Stimulated activated CD8-positive, alpha-beta memory T cell treated with anti-CD3 and anti-CD28 coated beads, Interleukin-12 subunit alpha, Interleukin-12 subunit beta, amount 100 ng/mL, for 24 hours (primary cell): ENCODE measurements around the gene ABTB1.
"Not testable (repeated sequence)": the region's sequence is repeated elsewhere in the genome, so short reads cannot be mapped to it uniquely, and the experiment has no call there.

Experiments
- DNase-seq: peaks from one replicate; pipeline ENCODE4 v3.0.0-alpha.2; 2020; ENCODE audit errors: extremely low read depth

The ABTB1 gene

DNA sequence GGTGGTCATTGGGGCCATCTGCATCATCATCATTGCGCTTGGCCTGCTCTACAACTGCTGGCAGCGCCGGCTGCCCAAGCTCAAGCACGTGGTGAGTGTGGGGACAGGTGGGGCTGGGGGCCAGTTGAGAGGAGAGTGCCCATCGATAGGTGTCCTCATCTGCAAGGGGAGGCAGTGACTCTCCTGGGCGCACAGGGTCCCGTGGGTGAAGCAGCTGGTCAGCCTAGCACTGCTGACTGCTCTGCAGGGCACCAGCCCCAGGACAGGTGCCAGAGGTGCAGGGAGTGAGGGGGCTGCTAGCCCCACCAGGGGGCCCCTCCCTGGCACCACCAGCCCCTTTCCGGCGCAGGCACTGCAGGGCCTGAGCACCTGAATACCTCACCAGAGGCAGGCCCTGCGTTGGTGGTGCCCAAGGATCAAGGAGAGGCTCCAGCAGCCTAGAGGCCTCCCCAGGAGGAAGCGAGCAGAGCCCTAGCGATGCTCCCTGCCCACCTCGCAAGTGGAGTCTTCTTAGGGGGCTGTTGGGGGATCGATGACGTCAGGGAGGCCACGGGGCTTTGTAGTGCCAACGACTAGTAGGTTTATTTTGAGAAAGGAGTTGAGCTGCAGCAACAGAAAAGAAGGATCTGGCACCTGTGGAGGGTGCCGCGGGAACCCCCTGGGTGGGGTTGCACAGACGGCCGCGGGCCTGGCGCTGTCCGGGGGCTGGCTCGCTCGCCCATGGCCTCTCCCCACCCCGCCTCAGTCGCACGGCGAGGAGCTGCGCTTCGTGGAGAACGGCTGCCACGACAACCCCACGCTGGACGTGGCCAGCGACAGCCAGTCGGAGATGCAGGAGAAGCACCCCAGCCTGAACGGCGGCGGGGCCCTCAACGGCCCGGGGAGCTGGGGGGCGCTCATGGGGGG lies 976 bp upstream of the ABTB1 start:
- DNase-seq, result no peak

DNA sequence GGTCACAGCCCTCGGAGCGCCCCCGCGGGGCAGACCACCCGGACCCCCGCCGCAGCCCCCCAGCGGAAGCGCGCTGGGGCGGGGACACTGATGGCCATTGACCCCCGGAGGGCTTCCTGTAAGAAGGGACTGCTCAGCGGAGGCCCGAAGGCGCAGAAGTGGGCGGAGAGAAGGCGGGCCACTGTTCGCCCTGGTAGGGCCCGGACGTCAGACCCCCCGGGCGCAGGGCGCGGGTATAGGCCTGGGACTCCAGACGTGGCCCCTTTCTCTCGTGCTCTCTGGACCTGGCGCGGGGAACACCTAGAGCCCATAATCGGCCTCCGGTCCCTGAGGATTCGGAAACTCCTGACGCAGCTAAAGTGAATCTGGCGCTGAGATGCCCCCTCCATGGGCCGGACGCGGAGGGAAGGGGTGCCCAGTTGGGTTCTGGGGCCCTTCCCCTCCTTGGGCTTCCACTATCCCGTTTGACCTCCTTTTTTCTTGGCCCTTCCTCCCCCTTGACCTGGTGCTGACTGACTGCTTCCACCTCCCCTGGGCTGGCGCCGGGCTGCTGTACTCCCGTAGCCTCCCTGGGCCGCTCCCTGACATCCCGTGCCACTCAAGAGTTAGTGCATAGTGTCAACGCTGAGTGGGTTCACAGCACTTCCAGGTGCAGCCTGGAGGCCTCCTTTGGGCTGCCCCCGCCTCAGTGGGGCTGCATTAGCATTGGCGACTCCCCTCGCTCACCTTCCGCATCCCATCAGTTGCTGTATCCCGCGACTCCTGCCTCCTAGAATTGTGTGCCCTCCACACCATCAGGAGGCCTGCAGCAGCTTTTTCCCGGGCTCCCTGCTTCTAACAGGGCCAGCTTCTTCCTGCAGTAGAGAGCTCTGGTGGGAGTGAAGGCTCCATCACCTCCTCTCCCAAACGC lies 694 bp downstream of the ABTB1 start:
- no peak for DNase-seq

GRCh38 chr3:127674101-127674721 lies 1.5 kb downstream of the ABTB1 start:
- no peak for DNase-seq

GRCh38 chr3:127674790-127675189 lies 2.0 kb downstream of the ABTB1 start:
- no peak for DNase-seq

DNA sequence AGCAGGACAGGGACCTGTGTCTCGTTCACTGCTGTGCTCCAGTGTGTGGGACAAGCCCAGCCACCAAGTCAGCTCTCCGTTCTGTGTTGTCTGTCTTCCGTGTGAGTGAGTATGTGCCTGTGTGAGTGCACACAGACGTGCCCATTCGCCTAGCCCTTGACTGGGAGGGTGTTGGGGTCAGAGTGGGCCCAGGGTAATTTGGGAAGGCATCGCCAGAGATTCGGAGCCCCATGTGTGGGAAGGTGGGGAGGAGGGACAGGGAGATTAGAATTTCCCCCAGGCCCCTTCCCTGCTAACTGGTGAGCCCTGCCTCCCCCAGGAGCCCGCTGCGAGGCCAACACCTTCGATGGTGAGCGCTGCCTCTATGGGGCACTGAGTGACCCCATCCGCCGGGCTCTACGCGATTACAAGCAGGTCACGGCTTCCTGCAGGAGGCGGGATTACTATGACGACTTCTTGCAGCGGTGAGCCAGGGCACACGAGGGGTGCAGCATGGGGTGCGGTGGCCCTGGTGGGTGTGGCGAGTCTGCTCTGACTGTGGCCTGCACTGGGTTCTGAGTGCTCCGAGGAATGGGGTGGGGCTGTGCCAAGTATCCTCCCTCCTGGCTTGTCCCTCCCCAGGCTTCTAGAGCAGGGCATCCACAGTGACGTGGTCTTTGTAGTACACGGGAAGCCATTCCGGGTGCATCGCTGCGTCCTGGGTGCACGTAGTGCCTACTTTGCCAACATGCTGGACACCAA lies 3.1 kb downstream of the ABTB1 start:
- no peak for DNase-seq

- no peak for DNase-seq
Observed at GRCh38 chr3:127676456-127676855, 3.7 kb downstream of the ABTB1 start.

- no peak for DNase-seq
Observed at GRCh38 chr3:127676921-127677351, 4.2 kb downstream of the ABTB1 start.

DNA sequence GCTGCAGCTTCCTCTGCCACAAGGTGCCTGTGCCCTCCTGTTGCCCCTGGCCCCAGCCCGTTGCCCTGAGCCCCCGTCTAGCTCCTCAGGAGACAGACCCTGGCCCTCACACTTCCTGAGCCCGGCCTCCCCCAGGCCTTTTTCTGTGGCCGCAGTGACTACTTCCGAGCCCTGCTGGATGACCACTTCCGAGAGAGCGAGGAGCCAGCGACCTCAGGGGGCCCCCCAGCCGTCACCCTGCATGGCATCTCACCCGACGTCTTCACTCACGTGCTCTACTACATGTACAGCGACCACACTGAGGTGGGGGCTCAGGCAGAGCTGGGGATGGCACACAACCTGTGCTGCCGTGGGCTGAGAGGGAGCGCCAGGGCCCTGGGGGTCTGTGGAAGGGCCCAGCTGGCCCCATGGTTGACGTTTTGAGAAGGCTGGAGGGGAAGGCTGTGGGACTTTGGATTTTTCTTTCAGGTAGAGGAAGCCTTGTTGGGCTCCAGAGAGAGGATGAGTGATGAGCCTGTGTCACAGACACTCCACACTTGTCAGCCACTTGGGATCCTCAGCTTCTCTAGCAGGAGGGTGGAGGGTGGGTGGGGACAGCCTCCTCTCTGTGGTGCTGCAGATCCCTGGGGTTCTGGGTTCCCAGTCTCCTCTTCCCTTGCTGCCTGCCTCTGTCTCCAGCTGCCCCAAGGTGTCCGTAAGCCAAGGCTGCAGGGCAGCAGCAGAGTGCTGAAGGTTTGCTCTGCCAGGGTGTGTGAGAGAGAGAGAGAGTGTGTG lies 5.0 kb downstream of the ABTB1 start:
- no peak for DNase-seq

DNA sequence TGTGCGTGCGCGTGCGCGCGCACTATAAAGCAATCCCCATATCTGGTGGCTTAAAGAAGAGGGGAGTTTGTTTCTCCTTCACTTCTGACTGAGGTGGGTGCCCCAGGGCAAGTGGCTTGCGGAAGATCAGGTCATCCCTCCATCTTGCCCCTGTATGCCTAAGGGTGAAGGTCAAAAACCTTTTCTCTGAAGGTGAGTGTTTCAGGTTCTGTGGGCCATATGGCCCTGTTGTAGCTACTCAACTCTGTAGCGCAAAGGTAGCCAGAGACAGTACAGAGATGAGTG lies 5.5 kb downstream of the ABTB1 start:
- no peak for DNase-seq

GRCh38 chr3:127678611-127679533 lies 6.1 kb downstream of the ABTB1 start:
- no peak for DNase-seq

GRCh38 chr3:127679534-127680145 lies 6.9 kb downstream of the ABTB1 start:
- DNase-seq, result no peak

DNA sequence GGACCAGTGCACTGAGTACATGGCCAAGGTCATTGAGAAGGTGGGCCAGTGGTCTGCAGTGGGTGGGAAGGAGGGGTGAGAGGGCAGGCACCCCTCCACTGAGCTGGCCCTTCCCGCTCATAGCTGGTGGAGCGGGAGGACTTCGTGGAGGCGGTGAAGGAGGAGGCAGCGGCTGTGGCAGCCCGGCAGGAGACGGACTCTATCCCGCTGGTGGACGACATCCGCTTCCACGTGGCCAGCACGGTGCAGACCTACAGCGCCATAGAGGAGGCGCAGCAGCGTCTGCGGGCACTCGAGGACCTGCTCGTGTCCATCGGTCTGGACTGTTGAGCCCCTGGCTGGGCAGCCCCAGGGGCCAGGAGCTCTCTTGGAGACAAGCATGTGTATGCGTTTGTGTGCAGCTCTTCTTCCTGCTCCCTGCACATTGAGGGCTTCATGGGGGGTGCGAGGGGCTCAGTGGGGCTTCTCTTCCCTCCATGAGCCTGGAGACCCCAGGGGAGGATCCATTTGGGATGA lies 7.5 kb downstream of the ABTB1 start:
- no peak for DNase-seq

- DNase-seq, result no peak
Observed at GRCh38 chr3:127680798-127681221, 8.1 kb downstream of the ABTB1 start.

DNA sequence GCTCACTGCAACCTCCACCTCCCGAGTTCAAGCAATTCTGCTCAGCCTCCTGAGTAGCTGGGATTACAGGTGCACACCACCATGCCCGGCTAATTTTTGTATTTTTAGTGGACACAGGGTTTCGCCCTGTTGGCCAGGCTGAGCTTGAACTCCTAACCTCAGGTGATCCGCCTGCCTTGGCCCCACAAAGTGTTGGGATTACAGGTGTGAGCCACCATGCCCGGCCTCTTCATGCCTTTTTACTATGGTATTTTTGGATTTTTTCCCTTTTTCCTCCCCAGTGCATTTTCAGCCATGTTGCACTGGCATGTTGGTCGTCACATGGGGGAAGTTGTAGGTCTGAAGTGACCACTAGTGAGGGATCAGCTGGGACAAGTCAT lies 9.4 kb downstream of the ABTB1 start:
- DNase-seq, result not testable (repeated sequence)

GRCh38 chr3:127682561-127682960 lies 9.8 kb downstream of the ABTB1 start:
- no peak for DNase-seq

DNA sequence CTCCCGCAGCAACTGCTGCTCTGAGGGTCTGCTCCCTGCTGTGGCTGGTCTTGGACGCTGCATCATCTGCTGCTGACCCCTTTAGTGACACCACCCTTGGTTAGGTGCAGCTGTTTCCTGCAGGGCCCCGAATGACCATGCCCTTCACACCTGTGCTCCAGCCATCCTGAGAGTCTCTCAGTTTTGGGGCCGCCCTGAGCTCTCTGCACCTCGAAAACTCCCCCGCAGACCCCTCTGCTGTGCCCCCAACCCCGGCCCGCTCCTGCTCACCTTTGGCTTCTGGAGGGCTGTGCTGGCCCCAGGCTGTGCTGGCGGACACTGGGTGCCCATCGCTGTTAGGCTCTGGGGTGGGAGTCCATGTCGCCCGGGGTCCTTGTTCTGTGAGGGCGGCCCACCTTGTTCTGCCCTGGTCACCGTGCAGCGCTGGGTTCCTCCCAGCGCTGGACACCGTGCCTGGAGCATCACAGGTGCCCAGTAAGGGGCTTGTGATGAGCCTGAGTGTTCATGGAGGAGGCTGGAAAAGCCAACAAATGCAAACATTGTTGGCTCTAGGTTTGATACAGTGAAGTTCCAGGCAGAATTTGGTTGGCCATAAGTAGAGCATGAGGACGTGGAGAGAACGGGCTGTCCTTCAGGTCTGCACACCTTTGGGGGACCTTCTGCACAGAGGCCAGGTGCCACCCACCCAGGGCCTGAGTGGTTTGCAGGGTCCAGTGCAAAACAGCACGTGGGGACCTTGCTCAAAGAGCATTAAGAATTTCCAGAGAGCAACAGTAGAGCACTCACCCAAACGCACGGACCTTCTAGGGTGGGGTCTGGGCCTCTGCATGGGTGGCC lies 12.3 kb downstream of the ABTB1 start:
- no peak for DNase-seq

GRCh38 chr3:127685708-127686511 lies 13.2 kb downstream of the ABTB1 start:
- no peak for DNase-seq
